ENCODE results near the gene CDKN3. TPM values are rescaled to one million over a fixed set of nuclear protein-coding genes. Genes with fewer than 3 reads are reported as not detected.

Gene CDKN3
- total RNA-seq, 4 donors from 2014 or later, result 1.3 to 2.9 (median 2.1) TPM

DNA sequence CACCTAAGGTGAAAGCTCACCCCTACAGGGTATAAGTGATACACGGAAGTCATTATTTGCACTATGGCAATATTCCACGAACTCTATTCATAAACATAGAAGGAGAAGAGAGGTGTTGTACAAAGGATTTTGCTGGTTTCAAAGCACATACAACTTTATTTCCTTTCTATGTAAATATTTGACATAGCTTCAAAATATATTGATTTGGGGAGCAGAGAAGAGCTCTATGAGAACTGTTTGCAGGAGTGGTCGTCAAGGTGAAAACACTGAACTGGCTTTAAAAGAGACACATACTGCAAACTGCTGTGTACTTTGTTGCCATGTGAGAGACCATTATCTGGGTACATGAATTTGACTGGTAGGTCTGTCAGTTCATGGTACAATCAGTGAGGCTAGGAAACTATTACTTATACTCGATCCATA lies 27.7 kb downstream of the CDKN3 start:
- TF ChIP-seq, protein P1, sequence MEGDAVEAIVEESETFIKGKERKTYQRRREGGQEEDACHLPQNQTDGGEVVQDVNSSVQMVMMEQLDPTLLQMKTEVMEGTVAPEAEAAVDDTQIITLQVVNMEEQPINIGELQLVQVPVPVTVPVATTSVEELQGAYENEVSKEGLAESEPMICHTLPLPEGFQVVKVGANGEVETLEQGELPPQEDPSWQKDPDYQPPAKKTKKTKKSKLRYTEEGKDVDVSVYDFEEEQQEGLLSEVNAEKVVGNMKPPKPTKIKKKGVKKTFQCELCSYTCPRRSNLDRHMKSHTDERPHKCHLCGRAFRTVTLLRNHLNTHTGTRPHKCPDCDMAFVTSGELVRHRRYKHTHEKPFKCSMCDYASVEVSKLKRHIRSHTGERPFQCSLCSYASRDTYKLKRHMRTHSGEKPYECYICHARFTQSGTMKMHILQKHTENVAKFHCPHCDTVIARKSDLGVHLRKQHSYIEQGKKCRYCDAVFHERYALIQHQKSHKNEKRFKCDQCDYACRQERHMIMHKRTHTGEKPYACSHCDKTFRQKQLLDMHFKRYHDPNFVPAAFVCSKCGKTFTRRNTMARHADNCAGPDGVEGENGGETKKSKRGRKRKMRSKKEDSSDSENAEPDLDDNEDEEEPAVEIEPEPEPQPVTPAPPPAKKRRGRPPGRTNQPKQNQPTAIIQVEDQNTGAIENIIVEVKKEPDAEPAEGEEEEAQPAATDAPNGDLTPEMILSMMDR (IDR thresholded peaks at IDR 0.05), result no peak
- TF ChIP-seq POLR2A (IDR thresholded peaks at IDR 0.05), result no peak
- no peak for DNase-seq (ENCODE audit: low spot score in 2 of 2)
- H3K4me3 ChIP-seq (ENCODE audit: low read depth, poor library complexity, severe bottlenecking), result no peak overlapping the region
- intact Hi-C loops (cut with DNase I; ENCODE audit: low total_unique reads), result no loop called here
- WGBS, 2 donors, result 90% methylated on average over 4 of the region's 4 CpGs

- WGBS, 2 donors, result 88 to 89% methylated on average over 2 of the region's 2 CpGs
- DNase-seq (ENCODE audit: low spot score in 2 of 2), result no peak
- no peak overlapping the region for H3K4me3 ChIP-seq (ENCODE audit: low read depth, poor library complexity, severe bottlenecking)
- TF ChIP-seq POLR2A (IDR thresholded peaks at IDR 0.05), result no peak
- TF ChIP-seq, protein P1 (IDR thresholded peaks at IDR 0.05), result no peak
- intact Hi-C loops (cut with DNase I; ENCODE audit: low total_unique reads), result no loop called here
These were observed 28.3 kb downstream of the CDKN3 start for GRCh38 chr14:54425068-54425467.

DNA sequence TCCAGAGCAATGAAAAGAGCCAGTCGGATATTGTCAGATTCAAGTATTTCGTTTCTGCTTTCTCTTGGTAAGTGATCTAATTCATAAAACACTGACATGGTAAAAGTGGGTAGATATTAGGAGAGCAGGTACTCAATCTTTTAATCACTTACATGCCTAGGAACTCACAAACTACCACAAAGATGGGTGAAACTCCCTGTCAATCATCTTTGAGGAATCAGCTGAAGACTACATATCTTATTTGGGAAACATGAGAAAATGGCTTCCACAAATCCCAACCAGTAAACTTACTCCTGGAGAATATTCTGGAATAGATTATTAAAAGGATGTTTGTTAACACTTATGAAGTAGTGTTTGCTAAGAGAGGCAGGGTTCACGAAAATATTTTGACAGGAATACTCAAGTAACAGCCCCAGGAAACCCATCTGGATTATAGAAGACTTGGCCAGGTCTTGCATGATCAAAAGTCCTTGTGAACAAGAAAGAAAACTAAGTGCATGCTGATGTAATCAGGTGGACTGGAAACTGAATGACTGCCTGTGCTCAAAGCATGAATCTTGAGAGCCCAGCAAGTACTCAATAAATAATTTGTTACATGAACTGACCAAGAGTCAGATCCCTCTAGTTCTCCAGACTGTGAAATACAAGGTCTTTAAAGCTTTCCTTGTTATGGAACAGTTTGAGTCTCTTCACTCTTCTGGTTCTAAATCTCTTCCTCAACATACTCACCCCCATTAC lies 28.9 kb downstream of the CDKN3 start:
- WGBS, 2 donors, result 90 to 93% methylated on average over 3 of the region's 3 CpGs
- intact Hi-C loops (cut with DNase I; ENCODE audit: low total_unique reads), result no loop called here
- no peak for DNase-seq (ENCODE audit: low spot score in 2 of 2)
- H3K4me3 ChIP-seq (ENCODE audit: low read depth, poor library complexity, severe bottlenecking), result no peak overlapping the region
- TF ChIP-seq, protein P1 (IDR thresholded peaks at IDR 0.05), result no peak
- TF ChIP-seq POLR2A (IDR thresholded peaks at IDR 0.05), result no peak

GRCh38 chr14:54427871-54428270 lies 31.1 kb downstream of the CDKN3 start:
- no peak overlapping the region for H3K4me3 ChIP-seq (ENCODE audit: low read depth, poor library complexity, severe bottlenecking)
- WGBS, 2 donors, result 64 to 71% methylated on average over 3 of the region's 3 CpGs
- no peak for TF ChIP-seq POLR2A (IDR thresholded peaks at IDR 0.05)
- TF ChIP-seq, protein P1 (IDR thresholded peaks at IDR 0.05), result no peak
- no peak for DNase-seq (ENCODE audit: low spot score in 2 of 2)
- intact Hi-C loops (cut with DNase I; ENCODE audit: low total_unique reads), result no loop called here

- no peak overlapping the region for H3K4me3 ChIP-seq (ENCODE audit: low read depth, poor library complexity, severe bottlenecking)
- TF ChIP-seq POLR2A (IDR thresholded peaks at IDR 0.05), result no peak
- TF ChIP-seq, protein P1 (IDR thresholded peaks at IDR 0.05), result no peak
- intact Hi-C loops (cut with DNase I; ENCODE audit: low total_unique reads), result no loop called here
- DNase-seq (ENCODE audit: low spot score in 2 of 2), result no peak
- 78 to 82% methylated on average over 2 of the region's 2 CpGs for WGBS, 2 donors
These were observed 31.7 kb downstream of the CDKN3 start for GRCh38 chr14:54428527-54428926.
